ENCODE measurements around the gene LDHD.

GRCh38 chr16:75093598-75094540, 22.7 kb downstream of the LDHD start:
- TF ChIP-seq EZH2phosphoT487 (IDR thresholded peaks at IDR 0.05; ENCODE audit: borderline replicate concordance, low read length) = no peak
- no peak for TF ChIP-seq CTCF (IDR thresholded peaks at IDR 0.05; ENCODE audit: low read depth, low read length, poor library complexity, severe bottlenecking)
